Mammary epithelial cell (primary cell): Measurements from ENCODE around the gene KCNJ16.

ENCODE experiments used
- CTCF ChIP-seq, 2 donors: IDR thresholded peaks in 1 of 2; conservative IDR thresholded peaks in 1 of 2; 2 replicates each; pipeline ENCODE4 v1.5.1; 2011 to 2012; ENCODE audit warnings: inconsistent platforms in 2 of 2, low read length in 2 of 2, mild to moderate bottlenecking in 2 of 2, control low read depth in 1 of 2, low read depth in 1 of 2; ENCODE audit not compliant: insufficient read depth in 1 of 2; ENCODE audit errors: extremely low read depth in 1 of 2
- EZH2 ChIP-seq: IDR thresholded peaks from 2 replicates; pipeline ENCODE4 v1.6.1; 2012; ENCODE audit warnings: low read length, inconsistent platforms, borderline replicate concordance

GRCh38 chr17:70139449-70139993, 64.5 kb downstream of the KCNJ16 start:
- TF ChIP-seq CTCF (conservative IDR thresholded peaks at IDR 0.05 in 1 of 2, IDR thresholded peaks at IDR 0.05 in 1 of 2; ENCODE audit: extremely low read depth in 1 of 2, insufficient read depth in 1 of 2, low read depth in 1 of 2, low read length in 2 of 2), result no peak
- no peak for TF ChIP-seq EZH2
